ENCODE results near the gene IQCH. TPM values are rescaled to one million over a fixed set of nuclear protein-coding genes. Genes with fewer than 3 reads are reported as not detected.

Gene IQCH
- total RNA-seq, 1 experiment from 2014 or later = 1.9 TPM

GRCh38 chr15:67349634-67350033, 95.0 kb downstream of the IQCH start:
- TF ChIP-seq HMGA2 (CRISPR knock-in tag; IDR thresholded peaks at IDR 0.05) (no peak), ZNF281 (CRISPR knock-in tag; IDR thresholded peaks at IDR 0.05) (no peak), CDX4 (CRISPR knock-in tag; IDR thresholded peaks at IDR 0.05; ENCODE audit: borderline replicate concordance) (no peak), ZNF138 (CRISPR knock-in tag; conservative IDR thresholded peaks at IDR 0.05) (no peak), ZNF671 (CRISPR knock-in tag; IDR thresholded peaks at IDR 0.05) (no peak), ATF2 (CRISPR knock-in tag; IDR thresholded peaks at IDR 0.05; ENCODE audit: borderline replicate concordance, low read depth) (no peak), CREM (CRISPR knock-in tag; IDR thresholded peaks at IDR 0.05) (no peak), ZNF532 (CRISPR knock-in tag; IDR thresholded peaks at IDR 0.05; ENCODE audit: borderline replicate concordance) (no peak), EMX1 (CRISPR knock-in tag; IDR thresholded peaks at IDR 0.05) (no peak), ARID4B (CRISPR knock-in tag; IDR thresholded peaks at IDR 0.05; ENCODE audit: borderline replicate concordance) (no peak), ATF3 (CRISPR knock-in tag; conservative IDR thresholded peaks at IDR 0.05) (no peak), E2F5 (CRISPR knock-in tag; IDR thresholded peaks at IDR 0.05) (no peak), FOXK1 (CRISPR knock-in tag; IDR thresholded peaks at IDR 0.05) (no peak), FOXJ3 (CRISPR knock-in tag; IDR thresholded peaks at IDR 0.05; ENCODE audit: borderline replicate concordance) (no peak), PREB (CRISPR knock-in tag; IDR thresholded peaks at IDR 0.05; ENCODE audit: borderline replicate concordance) (no peak), FOXP1 (CRISPR knock-in tag; IDR thresholded peaks at IDR 0.05; ENCODE audit: borderline replicate concordance) (no peak)
- POLR2A ChIA-PET = no interaction called here
- DNase-seq (ENCODE audit: low spot score) = no peak
- Mint-ChIP-seq H3K36me3 (peaks cover 19% of the 10 kb centered on the region), H3K9me3 (peaks cover 37% of the 10 kb centered on the region), H3K27ac (no peak overlapping the region), H3K4me1 (peaks cover 15% of the 10 kb centered on the region), H3K4me3 (no peak overlapping the region), H3K27me3 (ENCODE audit: low read depth) (no peaks in the 10 kb centered on the region)
- CTCF ChIA-PET = no interaction called here
- no peak for ATAC-seq
